Measurements from ENCODE around the gene CBX7.

The CBX7 gene

GRCh38 chr22:39090426-39091064 is 61.9 kb downstream of the CBX7 start:
- H3K27me3 Mint-ChIP-seq (ENCODE audit: low read depth) = no peaks in the 10 kb centered on the region
- H3K4me3 Mint-ChIP-seq = peak overlapping the region; percentile 81
- H3K4me1 Mint-ChIP-seq (ENCODE audit: low read depth) = peaks cover 76% of the 10 kb centered on the region
- peaks cover 12% of the 10 kb centered on the region for H3K36me3 Mint-ChIP-seq (ENCODE audit: low read depth)
- H3K9me3 Mint-ChIP-seq = no peaks in the 10 kb centered on the region
- peak overlapping the region; percentile 97 for H3K27ac Mint-ChIP-seq
- DNase-seq (ENCODE audit: low spot score) = peak; percentile 81

- peaks cover 71% of the 10 kb centered on the region for H3K4me1 Mint-ChIP-seq (ENCODE audit: low read depth)
- DNase-seq (ENCODE audit: low spot score) = no peak
- peak overlapping the region; percentile 97 for H3K27ac Mint-ChIP-seq
These were observed 62.6 kb downstream of the CBX7 start for GRCh38 chr22:39089928-39090327.

GRCh38 chr22:39088685-39089032 is 63.8 kb downstream of the CBX7 start:
- Mint-ChIP-seq H3K4me3 (no peak overlapping the region), H3K36me3 (ENCODE audit: low read depth) (peaks cover 16% of the 10 kb centered on the region), H3K4me1 (ENCODE audit: low read depth) (peaks cover 62% of the 10 kb centered on the region), H3K27ac (peak overlapping the region; percentile 97), H3K9me3 (no peaks in the 10 kb centered on the region), H3K27me3 (ENCODE audit: low read depth) (no peaks in the 10 kb centered on the region)
- DNase-seq (ENCODE audit: low spot score) = no peak

More at GRCh38 chr22:39089928-39090327, 62.6 kb downstream of the CBX7 start:
- Mint-ChIP-seq H3K36me3 (ENCODE audit: low read depth) (peaks cover 15% of the 10 kb centered on the region), H3K9me3 (no peaks in the 10 kb centered on the region), H3K4me3 (peak overlapping the region; percentile 81), H3K27me3 (ENCODE audit: low read depth) (no peaks in the 10 kb centered on the region)

GRCh38 chr22:39087881-39088684 is 64.4 kb downstream of the CBX7 start:
- Mint-ChIP-seq H3K9me3 (no peaks in the 10 kb centered on the region), H3K4me1 (ENCODE audit: low read depth) (peaks cover 61% of the 10 kb centered on the region), H3K36me3 (ENCODE audit: low read depth) (peaks cover 22% of the 10 kb centered on the region), H3K27ac (peak overlapping the region; percentile 79), H3K4me3 (no peak overlapping the region), H3K27me3 (ENCODE audit: low read depth) (no peaks in the 10 kb centered on the region)
- no peak for DNase-seq (ENCODE audit: low spot score)

- H3K27ac Mint-ChIP-seq = peak overlapping the region; percentile 80
- H3K36me3 Mint-ChIP-seq (ENCODE audit: low read depth) = peaks cover 26% of the 10 kb centered on the region
- peaks cover 51% of the 10 kb centered on the region for H3K4me1 Mint-ChIP-seq (ENCODE audit: low read depth)
- no peaks in the 10 kb centered on the region for H3K27me3 Mint-ChIP-seq (ENCODE audit: low read depth)
- H3K4me3 Mint-ChIP-seq = no peak overlapping the region
- no peak for DNase-seq (ENCODE audit: low spot score)
- H3K9me3 Mint-ChIP-seq = no peaks in the 10 kb centered on the region
These were observed 65.4 kb downstream of the CBX7 start for GRCh38 chr22:39087098-39087497.

GRCh38 chr22:39084666-39085065 is 67.8 kb downstream of the CBX7 start:
- no peak overlapping the region for H3K27ac Mint-ChIP-seq
- no peak overlapping the region for H3K4me3 Mint-ChIP-seq
- H3K27me3 Mint-ChIP-seq (ENCODE audit: low read depth) = no peaks in the 10 kb centered on the region
- H3K9me3 Mint-ChIP-seq = no peaks in the 10 kb centered on the region
- peaks cover 43% of the 10 kb centered on the region for H3K36me3 Mint-ChIP-seq (ENCODE audit: low read depth)
- DNase-seq (ENCODE audit: low spot score) = no peak
- peaks cover 38% of the 10 kb centered on the region for H3K4me1 Mint-ChIP-seq (ENCODE audit: low read depth)

- no peak overlapping the region for H3K4me3 Mint-ChIP-seq
- H3K36me3 Mint-ChIP-seq (ENCODE audit: low read depth) = peaks cover 43% of the 10 kb centered on the region
- peaks cover 29% of the 10 kb centered on the region for H3K4me1 Mint-ChIP-seq (ENCODE audit: low read depth)
- H3K27me3 Mint-ChIP-seq (ENCODE audit: low read depth) = no peaks in the 10 kb centered on the region
- no peaks in the 10 kb centered on the region for H3K9me3 Mint-ChIP-seq
- H3K27ac Mint-ChIP-seq = no peak overlapping the region
- DNase-seq (ENCODE audit: low spot score) = no peak
These were observed 69.0 kb downstream of the CBX7 start for GRCh38 chr22:39083212-39084165.

- Mint-ChIP-seq H3K4me1 (ENCODE audit: low read depth) (peaks cover 27% of the 10 kb centered on the region), H3K4me3 (no peak overlapping the region), H3K36me3 (ENCODE audit: low read depth) (peaks cover 45% of the 10 kb centered on the region), H3K27ac (no peak overlapping the region), H3K9me3 (no peaks in the 10 kb centered on the region), H3K27me3 (ENCODE audit: low read depth) (no peaks in the 10 kb centered on the region)
- DNase-seq (ENCODE audit: low spot score) = no peak
These were observed 70.9 kb downstream of the CBX7 start for GRCh38 chr22:39081598-39081997.

- DNase-seq (ENCODE audit: low spot score) = no peak
- peak overlapping the region; percentile 3 for H3K4me3 Mint-ChIP-seq
These were observed 71.5 kb downstream of the CBX7 start for GRCh38 chr22:39081016-39081415.

More at GRCh38 chr22:39081016-39081415, 71.5 kb downstream of the CBX7 start:
- H3K4me1 Mint-ChIP-seq (ENCODE audit: low read depth) = peaks cover 28% of the 10 kb centered on the region
- H3K36me3 Mint-ChIP-seq (ENCODE audit: low read depth) = peaks cover 42% of the 10 kb centered on the region
- H3K9me3 Mint-ChIP-seq = no peaks in the 10 kb centered on the region
- H3K27me3 Mint-ChIP-seq (ENCODE audit: low read depth) = no peaks in the 10 kb centered on the region
- peak overlapping the region; percentile 11 for H3K27ac Mint-ChIP-seq

Data from T-helper 2 cell treated with Interferon-gamma antibody and Interleukin-4, amounts not matched to agents 5 μg/mL and 100 μg/mL, for 36 hours (primary cell).